GM20431 (cell line): ENCODE measurements around the gene ZDHHC3.
"Not testable (repeated sequence)": the region's sequence is repeated elsewhere in the genome, so short reads cannot be mapped to it uniquely, and the experiment has no call there.

Experiments used
- in situ Hi-C: fragments of 300-500 bp; cut with MseI, MboI; formaldehyde crosslinking; loops from one replicate; pipeline ENCODE4 v1.15.0; 2020; ENCODE audit warnings: low sequenced_read_pairs; ENCODE audit not compliant: unreplicated experiment

Gene ZDHHC3

DNA sequence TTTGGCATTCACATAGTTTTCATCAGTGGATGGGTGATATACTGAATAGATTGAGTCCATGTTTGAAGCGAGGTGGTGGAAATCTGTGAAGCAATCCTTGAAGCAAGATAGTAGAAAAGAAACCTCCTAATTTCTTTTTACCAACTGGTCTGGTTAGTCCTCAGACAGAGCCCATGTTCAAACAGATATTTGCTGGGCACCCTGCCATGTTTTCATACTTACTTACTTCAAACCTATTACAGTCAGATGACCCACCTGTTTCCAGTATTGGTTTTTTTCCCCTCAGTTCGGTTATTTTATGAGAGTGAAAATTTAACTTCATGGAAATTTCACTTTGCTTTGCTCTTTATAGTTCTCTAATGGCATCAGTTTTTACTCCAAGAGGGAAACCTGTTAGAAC, 23.8 kb upstream of the ZDHHC3 start:
- in situ Hi-C loops: no loop called here

DNA sequence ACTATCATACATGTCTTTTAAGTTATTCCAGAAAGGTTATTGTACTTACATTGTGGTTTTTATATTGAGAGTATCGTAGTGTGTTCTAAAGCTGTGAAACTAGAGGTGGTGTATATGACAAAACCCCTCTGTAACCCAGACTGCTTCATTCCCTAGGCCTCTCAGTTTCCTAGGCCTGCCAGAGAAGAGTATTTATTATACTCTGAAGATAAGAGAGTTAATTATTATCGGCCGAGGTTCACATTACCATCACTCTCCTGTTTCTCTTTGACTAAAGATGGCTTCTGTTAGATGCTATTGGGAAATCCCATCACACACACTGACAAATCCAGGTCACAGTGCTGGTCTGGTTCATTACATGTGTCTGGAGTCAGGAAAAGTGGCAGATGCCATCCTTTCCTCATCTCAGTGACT, 20.6 kb upstream of the ZDHHC3 start:
- in situ Hi-C loops: no loop called here

DNA sequence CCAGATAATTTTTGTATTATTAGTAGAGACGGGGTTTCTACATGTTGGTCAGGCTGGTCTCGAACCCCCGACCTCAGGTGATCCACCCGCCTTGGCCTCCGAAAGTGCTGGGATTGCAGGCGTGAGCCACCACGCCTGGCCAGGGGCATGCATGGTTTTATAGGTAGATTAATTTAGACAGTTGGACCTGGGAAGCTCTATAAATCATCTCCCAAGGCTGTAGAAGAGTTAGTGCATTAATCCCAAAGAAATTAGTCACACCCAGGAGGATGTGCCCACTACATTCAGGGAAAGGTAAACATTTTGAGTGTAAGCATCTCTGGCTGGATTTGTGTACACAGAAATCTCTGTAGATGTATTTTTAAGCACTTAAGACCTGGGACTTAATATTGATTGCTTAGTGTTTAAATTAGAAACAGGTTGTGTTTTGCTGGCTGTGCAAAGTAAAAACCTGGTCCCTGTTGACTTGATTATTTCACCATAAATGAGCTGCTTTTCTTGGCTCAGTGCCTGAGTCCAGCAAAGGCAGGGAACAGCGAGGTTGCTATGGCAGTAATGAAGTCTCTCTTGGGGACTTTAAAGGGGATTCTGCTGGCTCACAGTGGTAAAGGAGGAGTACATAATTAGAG, 19.3 kb upstream of the ZDHHC3 start:
- in situ Hi-C loops: no loop called here

DNA sequence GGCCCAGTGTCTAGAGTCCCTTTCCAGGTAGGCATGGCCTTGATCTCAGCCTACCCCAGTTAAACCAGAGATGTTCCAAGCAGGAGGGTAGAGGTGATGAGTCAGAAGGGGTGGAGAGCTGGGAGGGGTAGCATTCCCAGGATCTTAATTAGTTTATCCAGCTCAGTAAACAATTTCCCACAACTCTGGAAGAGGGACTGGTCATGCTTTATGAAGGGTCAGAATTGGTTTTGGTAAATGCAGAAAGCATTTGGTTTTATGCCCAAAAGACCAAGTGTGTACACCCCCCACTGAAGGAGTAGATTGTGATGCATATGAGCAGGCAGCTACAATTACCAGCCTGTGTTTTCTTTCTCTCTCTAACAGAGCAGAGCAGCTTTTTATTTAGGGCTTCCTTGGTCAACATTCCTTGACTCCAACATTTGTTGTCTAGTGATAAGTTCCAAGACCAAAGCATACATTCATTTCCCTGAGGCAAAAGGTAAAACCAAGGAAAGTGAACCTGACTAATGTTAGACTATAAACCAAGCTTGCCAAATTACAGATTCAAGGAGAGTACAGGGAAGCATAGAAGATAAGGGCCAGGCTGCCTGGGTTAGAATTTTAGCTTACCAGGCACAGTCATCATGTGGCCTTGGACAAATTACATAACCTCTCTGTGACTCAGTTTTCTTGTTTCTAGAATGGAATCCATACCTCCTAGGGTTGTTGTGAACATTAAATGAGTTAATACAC, 17.7 kb upstream of the ZDHHC3 start:
- in situ Hi-C loops: no loop called here

DNA sequence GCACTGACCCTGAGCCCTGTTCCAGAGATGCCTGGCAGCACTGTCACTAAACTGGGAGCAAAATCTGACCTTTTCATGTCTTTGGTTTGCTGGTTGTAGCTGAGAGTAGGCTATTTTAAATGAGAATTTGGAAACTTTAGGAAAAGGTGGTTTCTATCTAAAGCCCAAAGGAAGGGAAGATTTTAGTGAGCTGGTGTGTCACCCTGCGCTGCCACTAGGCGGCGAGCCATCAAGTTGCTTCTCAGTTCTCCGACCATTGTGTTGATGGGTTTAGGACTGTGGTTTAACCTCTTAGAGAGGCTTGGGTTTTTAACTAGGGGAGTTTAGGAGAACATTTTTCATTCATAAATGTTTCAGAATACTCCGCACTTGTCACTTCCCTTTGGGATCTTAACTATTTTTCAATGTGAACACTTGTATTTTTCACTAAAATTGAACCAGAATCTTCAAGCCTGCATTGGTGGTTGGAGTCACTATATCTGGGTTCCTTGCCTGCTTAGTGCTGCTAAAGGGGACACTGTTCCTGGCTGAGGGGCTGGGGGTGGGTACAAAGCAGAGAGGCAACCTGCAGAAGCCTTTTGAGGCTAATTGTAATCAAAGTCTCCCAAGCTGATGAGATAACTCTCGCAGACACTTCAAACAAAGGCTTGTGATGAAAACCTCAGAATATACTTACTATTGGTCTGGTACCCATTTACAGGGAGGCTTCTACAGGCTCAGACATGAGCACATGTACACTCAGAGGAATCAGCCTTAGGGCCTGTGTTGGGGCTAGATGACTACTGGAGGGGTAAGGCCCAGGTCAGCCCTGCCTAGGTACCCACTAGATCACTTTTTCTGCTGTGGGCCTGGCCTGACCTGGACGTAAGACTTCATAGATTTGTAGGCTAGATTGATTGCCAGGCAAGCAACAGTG, 16.8 kb upstream of the ZDHHC3 start:
- in situ Hi-C loops: no loop called here

DNA sequence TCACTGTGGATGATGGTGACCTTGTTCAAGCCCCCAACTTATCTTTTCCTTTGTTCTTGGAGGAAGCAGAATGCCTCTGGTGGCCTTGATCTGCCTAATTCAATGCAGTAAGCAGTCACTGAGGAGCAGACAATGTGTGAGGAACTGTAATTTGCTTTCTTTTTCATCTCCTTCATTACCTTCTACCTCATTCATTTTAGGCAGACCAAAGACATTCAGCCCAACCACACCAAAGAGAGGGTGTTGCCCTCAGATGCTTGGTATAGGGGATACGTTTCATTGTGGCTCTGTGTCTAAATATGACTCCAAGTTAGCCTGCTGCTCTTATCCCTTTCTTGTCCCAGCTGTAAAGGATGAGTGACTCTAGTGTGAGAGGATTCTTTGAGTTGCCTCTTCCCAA, 15.4 kb upstream of the ZDHHC3 start:
- in situ Hi-C loops: no loop called here

DNA sequence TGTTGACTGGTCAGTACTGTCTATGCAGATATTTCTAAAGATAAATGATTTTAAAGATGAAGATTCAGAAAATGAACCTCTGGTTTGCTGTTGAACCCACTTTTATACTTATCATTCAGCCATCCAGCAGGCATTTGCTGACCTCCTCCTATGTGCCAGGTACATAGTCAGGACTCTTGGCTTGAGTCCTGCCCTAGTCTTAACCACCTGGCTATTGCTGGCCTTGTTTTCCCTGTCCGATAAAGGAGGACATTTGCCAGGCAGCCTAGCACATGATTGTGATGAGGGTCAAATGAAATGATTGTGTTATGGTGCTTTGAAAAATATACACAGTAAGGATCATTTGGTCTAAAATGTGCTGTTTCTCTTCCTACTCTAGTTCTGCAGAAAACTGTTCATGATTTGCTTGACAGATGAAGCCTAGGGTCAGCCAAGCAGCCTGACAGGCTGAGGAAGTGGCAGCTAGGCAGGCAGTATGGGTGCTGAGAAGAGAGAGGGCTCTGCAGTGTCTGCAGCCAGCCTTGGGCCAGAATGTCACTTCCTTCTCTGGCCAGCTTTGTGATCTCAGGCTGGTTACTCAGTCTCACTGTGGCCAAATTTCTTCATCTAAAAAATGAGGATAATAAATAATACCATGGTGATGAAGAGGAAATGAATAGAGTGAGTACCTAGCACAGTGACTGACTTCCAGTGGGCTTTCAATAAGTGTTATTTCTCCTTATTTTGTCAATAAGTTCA, 13.8 kb upstream of the ZDHHC3 start:
- in situ Hi-C loops: no loop called here

DNA sequence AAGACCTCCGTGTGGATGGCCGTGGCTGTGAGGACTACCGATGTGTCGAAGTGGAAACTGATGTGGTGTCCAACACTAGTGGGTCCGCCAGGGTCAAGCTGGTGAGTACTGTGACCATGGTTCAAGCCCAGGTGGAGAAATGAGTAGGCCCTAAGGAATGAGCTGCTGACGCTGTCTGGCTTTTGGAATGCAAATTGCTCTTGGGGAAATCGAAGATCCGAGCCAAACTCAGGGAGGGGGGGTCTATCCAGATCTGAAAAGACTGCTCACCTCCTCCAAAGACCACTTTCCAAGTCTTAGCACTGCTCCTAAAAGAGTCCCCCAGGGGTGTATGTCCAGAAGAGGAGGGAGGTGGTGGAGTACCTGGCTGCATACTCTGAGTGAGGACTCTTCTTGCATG, 13.2 kb upstream of the ZDHHC3 start:
- in situ Hi-C loops: no loop called here

DNA sequence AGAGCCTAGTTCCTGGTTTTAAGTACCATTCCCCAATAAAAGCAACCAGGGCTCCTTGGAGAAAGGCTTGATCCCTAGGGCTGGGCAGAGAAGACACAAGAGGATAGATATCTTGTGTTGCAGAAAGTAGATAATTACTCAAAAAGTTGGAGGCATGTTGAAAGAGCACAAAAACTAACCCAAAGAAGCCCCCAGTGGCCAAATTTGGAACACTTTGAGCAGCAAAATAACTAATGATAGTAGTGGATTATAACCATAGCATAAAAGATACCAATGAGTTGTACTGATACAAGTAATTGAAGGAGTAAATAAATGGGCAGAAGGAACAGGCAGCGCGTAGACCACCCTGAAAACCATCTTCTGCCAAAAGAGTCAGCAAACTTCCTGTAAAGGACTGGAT, 12.1 kb upstream of the ZDHHC3 start:
- in situ Hi-C loops: no loop called here

DNA sequence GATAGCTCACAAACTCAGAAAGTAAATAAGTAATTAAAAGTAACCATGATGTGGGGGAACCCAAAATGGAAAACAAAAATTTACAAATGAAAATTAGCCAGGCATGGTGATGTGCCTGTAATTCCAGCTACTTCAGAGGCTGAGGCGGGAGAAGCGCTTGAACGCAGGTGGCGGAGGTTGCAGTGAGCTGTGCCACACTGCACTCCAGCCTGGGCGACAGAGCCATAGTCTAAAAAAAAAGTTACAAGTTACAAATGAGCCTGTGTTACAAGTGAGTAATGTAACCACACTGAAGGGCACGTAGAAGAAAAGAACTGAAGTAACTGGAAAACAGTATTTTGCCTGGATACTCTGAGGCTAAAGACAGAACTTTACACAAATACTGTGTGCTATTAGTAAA, 11.4 kb upstream of the ZDHHC3 start:
- in situ Hi-C loops: no loop called here

DNA sequence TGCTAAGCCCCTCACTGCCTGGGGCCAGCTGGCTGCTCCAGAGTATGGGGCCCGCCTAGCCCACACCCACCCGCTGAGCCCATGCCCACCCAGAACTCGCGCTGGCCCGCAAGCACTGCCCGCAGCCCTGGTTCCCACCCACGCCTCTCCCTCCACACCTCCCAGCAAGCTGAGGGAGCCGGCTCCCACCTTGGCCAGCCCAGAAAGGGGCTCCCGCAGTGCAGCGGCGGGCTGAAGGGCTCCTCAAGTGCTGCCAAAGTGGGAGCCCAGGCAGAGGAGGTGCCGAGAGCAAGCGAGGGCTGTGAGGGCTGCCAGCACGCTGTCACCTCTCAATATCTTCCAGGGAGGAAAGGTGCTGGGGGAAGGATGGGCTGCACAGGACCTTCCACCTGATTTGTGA, 10.4 kb upstream of the ZDHHC3 start:
- in situ Hi-C loops: not testable (repeated sequence)

DNA sequence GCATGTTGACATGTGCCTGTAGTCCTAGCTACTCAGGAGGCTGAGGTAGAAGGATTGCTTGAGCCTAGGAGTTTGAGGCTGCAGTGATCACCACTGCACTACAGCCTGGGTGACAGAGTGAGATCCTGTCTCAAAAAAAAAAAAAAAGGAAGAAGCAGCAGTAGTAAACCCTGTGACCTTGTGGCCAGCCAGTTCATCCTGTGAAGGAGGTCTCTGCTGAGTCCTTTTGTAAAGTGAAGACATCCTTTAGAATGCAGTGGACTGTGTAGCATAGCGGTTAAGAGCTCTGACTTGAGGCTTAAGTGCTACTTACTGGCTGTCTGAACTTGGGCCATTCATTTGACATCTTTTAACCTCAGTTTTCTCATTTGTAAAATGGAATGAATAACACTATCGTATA, 8.4 kb upstream of the ZDHHC3 start:
- in situ Hi-C loops: no loop called here

DNA sequence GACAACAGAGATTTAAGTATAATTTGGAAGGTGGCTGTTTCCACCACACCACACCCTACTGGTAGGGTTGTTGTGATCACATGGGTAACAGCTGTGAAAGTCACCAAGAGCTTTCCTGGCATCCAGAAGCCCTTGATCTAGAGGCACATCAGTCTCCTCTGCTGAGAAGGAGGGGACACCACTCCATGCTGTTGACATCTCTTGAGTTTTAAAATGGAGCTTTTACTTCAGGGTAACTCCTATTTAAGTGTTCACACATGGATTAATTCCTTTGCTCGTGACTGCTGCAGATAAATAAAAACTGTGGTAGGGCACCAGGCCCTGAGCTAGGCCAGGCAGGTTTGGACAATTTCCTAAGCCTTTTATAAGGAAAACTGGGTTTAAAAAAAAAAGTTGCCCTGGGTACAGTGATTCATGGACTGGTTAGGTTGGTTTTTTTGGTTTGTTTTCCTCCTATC, 7.5 kb upstream of the ZDHHC3 start:
- in situ Hi-C loops: no loop called here

DNA sequence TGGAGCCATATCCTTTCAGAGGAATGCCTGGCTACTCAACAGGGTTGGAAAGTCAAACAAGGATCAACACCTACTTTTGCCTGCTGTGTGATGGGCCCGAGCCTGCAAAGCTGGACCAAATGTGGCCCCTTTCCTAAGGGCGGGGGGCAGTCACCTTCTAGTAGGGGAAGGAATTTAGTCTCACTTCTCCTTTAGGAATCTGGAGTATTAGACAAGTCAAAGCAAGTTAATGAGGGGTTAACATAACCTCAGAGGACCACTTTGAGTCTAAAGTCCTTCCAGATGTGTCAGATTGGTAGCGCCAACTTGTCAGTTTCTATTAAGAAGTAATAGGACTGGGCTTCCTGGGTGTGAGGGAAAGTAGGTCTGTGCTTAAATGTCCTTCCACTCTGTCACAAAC, 6.8 kb upstream of the ZDHHC3 start:
- in situ Hi-C loops: no loop called here

DNA sequence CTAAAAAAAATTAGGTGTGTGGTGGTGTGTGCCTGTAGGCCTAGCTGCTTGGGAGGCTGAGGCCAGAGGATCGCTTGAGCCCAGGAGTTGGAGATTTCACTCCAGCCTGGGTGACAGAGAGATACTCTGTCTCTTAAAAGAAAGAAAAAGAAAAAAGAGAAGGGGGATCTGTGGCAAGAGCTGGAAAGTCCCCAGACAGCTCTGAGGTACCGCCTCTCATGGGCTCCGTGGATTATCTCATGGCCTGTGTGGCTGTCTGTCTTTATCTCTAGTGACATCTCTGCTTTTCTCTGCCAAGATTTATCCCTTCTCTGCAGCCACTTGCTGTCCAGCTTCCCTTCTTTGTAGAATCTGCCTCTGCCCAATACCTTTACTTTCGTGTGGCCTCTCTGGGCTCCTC, 5.8 kb upstream of the ZDHHC3 start:
- in situ Hi-C loops: no loop called here

DNA sequence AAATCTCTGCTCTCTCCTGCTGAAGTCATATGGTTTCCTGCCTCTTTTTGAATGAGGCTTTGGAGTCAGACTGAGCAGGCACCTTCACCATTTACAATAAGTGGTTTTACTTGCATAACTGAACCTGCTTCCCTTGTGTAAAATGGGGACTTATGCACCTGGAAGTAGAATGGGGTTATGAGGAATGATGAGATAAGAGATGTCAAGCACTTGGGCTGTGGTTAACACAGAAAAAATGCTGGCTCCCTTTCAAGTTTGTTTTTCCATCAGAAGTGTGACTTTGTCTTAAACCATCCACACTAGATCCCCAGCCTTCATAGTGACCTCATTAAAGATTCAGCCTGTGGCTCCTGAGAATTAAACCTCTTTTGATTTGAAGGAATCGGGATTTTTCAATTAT, 5.2 kb upstream of the ZDHHC3 start:
- in situ Hi-C loops: no loop called here

DNA sequence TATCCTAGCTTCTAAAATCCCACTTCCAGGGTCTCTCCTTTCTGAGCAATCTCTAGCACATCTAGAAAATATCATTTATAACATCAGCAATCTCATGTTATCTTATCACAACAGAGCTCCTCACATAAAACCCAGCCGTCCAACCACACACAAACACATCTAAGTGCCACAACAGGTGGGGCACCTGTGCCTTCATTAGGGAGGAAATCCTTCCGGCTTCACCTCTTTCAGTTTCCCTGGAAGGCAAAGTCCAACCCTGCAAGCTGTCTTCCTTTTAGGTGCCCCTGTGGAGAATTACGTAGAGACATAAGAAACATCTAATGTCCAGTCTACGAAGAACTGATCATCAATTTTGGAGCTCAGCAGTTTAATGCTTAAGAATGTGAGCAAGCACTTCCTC, 1.6 kb downstream of the ZDHHC3 start:
- in situ Hi-C loops: no loop called here

DNA sequence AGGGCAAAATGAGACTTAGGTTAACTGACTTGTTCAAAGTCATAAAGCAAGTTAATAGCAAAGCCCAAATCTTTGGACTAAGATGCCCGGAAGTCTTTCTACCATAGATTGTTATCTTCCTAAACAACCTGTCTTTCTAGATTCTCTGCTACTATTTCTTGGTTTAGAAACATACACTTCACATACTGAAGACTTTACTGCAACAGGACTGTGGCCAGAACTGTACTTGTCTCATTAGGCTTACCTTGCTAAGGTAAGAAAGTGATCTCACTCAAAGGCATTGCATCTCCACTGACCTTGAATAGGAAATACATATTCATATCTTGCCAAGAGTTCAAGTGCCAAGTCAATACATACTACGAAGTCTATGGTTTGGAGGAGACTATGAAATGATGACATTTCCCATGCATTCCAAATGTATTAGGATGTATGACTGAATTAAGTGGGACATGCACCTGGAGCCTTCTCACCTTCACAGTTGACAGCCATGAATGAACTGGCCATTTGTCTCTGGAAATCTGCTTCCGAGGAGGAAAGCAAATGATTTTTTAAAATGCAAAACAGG, 5.0 kb downstream of the ZDHHC3 start:
- in situ Hi-C loops: no loop called here

DNA sequence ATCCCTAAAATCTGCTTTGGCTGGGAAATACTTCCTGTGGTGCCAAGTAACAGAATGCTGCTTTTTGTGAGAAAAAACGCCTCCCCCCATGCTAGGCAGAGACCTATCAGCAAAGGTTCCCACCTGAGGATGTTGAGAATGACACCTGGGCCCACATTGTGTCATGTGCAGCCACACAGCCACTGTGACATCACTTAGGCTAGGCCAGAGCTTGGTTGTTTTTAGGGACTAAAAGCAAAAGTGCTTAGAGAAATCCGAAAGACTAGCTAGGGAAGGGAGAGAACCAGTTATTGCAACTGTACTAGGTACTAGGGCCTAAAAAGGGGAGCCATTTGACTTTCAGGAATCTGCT, 6.2 kb downstream of the ZDHHC3 start:
- in situ Hi-C loops: no loop called here

DNA sequence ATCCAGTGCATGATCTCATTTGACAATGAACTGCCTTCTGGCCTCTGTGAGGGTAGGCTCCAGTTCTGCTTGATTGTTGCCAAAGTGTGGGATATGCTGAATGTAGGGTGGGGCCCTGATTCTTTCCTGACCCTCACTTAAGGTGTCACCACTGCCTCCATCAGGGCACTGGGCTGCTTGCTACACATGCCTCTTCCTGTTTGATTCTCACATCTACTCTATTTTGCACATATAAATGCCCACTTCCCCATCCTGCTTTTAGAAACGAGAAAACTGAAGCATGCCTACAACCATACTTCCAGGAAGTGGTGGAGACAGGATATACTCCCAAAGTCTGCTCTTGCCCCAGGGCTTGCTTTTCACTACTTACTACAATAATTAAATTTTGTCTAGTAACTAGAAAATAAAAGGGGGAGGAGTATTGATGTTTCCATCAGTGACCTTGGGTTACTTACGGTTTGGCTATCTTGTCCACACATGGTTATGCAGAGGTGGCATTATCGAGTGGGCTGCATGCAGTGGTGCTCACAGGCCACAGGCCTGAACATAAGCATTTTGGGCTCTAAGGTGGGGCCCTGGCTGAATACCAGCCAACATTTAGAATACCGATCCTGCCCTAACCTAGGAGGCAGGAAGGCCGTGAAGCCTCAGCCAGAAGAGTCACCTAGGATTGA, 6.7 kb downstream of the ZDHHC3 start:
- in situ Hi-C loops: no loop called here
